Activated CD8-positive, alpha-beta memory T cell treated with anti-CD3 and anti-CD28 coated beads for 36 hours (primary cell): ENCODE results near the gene SPAG16. TPM values are rescaled to one million over a fixed set of nuclear protein-coding genes. Genes with fewer than 3 reads are reported as not detected.

Experiments
- total RNA-seq, 2 experiments: library from RNA; stranded (reverse); gene quantifications; one replicate each; pipeline ENCODE4 v1.2.3, GENCODE V29; 2021

SPAG16 gene
- total RNA-seq, 2 experiments from 2014 or later = 7.0 to 10.3 TPM

Other genes with a start within 250 kb of the SPAG16 start
- 1 to 10 TPM; 8.3 to 8.8 TPM for gene IKZF2, start 132.9 kb upstream of the SPAG16 start, total RNA-seq